Liver (tissue), 3 donors: ENCODE results near the gene DNAJB11.

ENCODE experiments used
- EGR1 ChIP-seq, 2 donors: IDR thresholded peaks; 2 replicates each; pipeline ENCODE4 v1.6.1; 2016 to 2018; ENCODE audit warnings: antibody characterized with exemption in 2 of 2, low read depth in 2 of 2
- GABPA ChIP-seq, 2 donors: IDR thresholded peaks in 1 of 2; conservative IDR thresholded peaks in 1 of 2; 2 replicates each; pipeline ENCODE4 v1.6.1; 2016; ENCODE audit warnings: antibody characterized with exemption in 2 of 2, mild to moderate bottlenecking in 1 of 2, moderate library complexity in 1 of 2
- HNF4A ChIP-seq, 2 donors: conservative IDR thresholded peaks; 2 replicates each; pipeline ENCODE4 v1.6.1; 2016; ENCODE audit warnings: antibody characterized with exemption in 2 of 2, mild to moderate bottlenecking in 2 of 2
- HNF4G ChIP-seq: IDR thresholded peaks from 2 replicates; pipeline ENCODE4 v1.6.1; 2016; ENCODE audit warnings: antibody characterized with exemption
- JUND ChIP-seq, 2 donors: IDR thresholded peaks; 2 replicates each; pipeline ENCODE4 v1.6.1; 2016; ENCODE audit warnings: antibody characterized with exemption in 2 of 2
- RAD21 ChIP-seq, 2 donors: IDR thresholded peaks; 2 replicates each; pipeline ENCODE4 v1.6.1; 2016; ENCODE audit warnings: antibody characterized with exemption in 2 of 2, mild to moderate bottlenecking in 2 of 2
- RXRA ChIP-seq, 2 donors: IDR thresholded peaks; 2 replicates each; pipeline ENCODE4 v1.6.1; 2017 to 2018; ENCODE audit warnings: antibody characterized with exemption in 2 of 2, mild to moderate bottlenecking in 1 of 2
- SP1 ChIP-seq: IDR thresholded peaks from 2 replicates; pipeline ENCODE4 v1.6.1; 2018; ENCODE audit warnings: antibody characterized with exemption, mild to moderate bottlenecking
- TAF1 ChIP-seq: conservative IDR thresholded peaks from 2 replicates; pipeline ENCODE4 v1.6.1; 2016; ENCODE audit warnings: antibody characterized with exemption, mild to moderate bottlenecking
- YY1 ChIP-seq: IDR thresholded peaks from 2 replicates; pipeline ENCODE4 v1.6.1; 2016; ENCODE audit warnings: antibody characterized with exemption, mild to moderate bottlenecking
- TF ChIP-seq, protein P1 (sequence below): fragments of 150-350 bp; IDR thresholded peaks from 2 replicates; pipeline ENCODE4 v1.5.1; 2017; ENCODE audit warnings: improper control_type of control experiment, low read depth, low read length; ENCODE audit not compliant: missing input control
- TF ChIP-seq, protein P2 (sequence below): IDR thresholded peaks from 2 replicates; pipeline ENCODE4 v1.6.1; 2016; ENCODE audit warnings: antibody characterized with exemption, mild to moderate bottlenecking
- TF ChIP-seq, protein P3 (sequence below): IDR thresholded peaks from 2 replicates; pipeline ENCODE4 v1.6.1; 2016; ENCODE audit warnings: antibody characterized with exemption
- donor health status: healthy.
- donor health status: healthy.

DNA sequence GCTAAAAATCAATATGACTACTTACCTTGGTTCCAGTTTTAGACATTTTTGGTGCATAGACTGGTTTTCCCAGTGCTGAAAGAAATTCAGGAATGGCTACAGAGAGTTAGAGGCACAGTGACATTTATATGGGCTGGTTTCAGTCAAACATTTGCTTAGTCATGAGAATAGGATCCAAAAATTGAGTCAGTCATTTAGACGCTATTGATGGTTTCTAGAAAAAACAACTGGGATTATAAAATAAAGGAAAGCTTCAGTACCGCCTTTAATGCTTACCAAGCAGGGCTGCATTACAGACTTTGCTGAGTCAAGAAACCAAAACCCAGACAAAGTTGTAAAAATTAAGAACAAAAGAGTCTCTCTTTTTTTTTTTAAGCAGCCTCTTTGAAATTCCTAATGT lies 26.2 kb upstream of the DNAJB11 start, which contains the start of gene CRYGS:
- TF ChIP-seq, protein P1, sequence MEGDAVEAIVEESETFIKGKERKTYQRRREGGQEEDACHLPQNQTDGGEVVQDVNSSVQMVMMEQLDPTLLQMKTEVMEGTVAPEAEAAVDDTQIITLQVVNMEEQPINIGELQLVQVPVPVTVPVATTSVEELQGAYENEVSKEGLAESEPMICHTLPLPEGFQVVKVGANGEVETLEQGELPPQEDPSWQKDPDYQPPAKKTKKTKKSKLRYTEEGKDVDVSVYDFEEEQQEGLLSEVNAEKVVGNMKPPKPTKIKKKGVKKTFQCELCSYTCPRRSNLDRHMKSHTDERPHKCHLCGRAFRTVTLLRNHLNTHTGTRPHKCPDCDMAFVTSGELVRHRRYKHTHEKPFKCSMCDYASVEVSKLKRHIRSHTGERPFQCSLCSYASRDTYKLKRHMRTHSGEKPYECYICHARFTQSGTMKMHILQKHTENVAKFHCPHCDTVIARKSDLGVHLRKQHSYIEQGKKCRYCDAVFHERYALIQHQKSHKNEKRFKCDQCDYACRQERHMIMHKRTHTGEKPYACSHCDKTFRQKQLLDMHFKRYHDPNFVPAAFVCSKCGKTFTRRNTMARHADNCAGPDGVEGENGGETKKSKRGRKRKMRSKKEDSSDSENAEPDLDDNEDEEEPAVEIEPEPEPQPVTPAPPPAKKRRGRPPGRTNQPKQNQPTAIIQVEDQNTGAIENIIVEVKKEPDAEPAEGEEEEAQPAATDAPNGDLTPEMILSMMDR: no peak
- no peak for TF ChIP-seq JUND (IDR thresholded peaks at IDR 0.05)
- TF ChIP-seq RAD21 (IDR thresholded peaks at IDR 0.05): no peak
- no peak for TF ChIP-seq HNF4A (conservative IDR thresholded peaks at IDR 0.05)
- TF ChIP-seq HNF4G: no peak
- TF ChIP-seq, protein P2, sequence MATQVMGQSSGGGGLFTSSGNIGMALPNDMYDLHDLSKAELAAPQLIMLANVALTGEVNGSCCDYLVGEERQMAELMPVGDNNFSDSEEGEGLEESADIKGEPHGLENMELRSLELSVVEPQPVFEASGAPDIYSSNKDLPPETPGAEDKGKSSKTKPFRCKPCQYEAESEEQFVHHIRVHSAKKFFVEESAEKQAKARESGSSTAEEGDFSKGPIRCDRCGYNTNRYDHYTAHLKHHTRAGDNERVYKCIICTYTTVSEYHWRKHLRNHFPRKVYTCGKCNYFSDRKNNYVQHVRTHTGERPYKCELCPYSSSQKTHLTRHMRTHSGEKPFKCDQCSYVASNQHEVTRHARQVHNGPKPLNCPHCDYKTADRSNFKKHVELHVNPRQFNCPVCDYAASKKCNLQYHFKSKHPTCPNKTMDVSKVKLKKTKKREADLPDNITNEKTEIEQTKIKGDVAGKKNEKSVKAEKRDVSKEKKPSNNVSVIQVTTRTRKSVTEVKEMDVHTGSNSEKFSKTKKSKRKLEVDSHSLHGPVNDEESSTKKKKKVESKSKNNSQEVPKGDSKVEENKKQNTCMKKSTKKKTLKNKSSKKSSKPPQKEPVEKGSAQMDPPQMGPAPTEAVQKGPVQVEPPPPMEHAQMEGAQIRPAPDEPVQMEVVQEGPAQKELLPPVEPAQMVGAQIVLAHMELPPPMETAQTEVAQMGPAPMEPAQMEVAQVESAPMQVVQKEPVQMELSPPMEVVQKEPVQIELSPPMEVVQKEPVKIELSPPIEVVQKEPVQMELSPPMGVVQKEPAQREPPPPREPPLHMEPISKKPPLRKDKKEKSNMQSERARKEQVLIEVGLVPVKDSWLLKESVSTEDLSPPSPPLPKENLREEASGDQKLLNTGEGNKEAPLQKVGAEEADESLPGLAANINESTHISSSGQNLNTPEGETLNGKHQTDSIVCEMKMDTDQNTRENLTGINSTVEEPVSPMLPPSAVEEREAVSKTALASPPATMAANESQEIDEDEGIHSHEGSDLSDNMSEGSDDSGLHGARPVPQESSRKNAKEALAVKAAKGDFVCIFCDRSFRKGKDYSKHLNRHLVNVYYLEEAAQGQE: no peak
- TF ChIP-seq, protein P3, sequence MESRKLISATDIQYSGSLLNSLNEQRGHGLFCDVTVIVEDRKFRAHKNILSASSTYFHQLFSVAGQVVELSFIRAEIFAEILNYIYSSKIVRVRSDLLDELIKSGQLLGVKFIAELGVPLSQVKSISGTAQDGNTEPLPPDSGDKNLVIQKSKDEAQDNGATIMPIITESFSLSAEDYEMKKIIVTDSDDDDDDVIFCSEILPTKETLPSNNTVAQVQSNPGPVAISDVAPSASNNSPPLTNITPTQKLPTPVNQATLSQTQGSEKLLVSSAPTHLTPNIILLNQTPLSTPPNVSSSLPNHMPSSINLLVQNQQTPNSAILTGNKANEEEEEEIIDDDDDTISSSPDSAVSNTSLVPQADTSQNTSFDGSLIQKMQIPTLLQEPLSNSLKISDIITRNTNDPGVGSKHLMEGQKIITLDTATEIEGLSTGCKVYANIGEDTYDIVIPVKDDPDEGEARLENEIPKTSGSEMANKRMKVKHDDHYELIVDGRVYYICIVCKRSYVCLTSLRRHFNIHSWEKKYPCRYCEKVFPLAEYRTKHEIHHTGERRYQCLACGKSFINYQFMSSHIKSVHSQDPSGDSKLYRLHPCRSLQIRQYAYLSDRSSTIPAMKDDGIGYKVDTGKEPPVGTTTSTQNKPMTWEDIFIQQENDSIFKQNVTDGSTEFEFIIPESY: no peak
- no peak for TF ChIP-seq GABPA (IDR thresholded peaks at IDR 0.05 in 1 of 2, conservative IDR thresholded peaks at IDR 0.05 in 1 of 2)
- no peak for TF ChIP-seq EGR1 (IDR thresholded peaks at IDR 0.05; ENCODE audit: low read depth in 2 of 2)
- no peak for TF ChIP-seq SP1
- TF ChIP-seq TAF1: no peak
- no peak for TF ChIP-seq RXRA (IDR thresholded peaks at IDR 0.05)
- no peak for TF ChIP-seq YY1
